Heart left ventricle (tissue), 13 donors: ENCODE measurements around the gene KCTD21.

ENCODE experiments used
- POLR2A ChIP-seq, 2 donors: fragments of 450-650 bp; IDR thresholded peaks; one replicate each; pipeline ENCODE4 v1.6.1; 2017; ENCODE audit warnings: antibody characterized with exemption in 2 of 2, mild to moderate bottlenecking in 2 of 2, moderate library complexity in 2 of 2
- TF ChIP-seq, protein P1 (sequence below), 12 donors: fragments of 200-600 bp; sonication (generic) in 4 of 12; IDR thresholded peaks; one replicate each; pipeline versions ENCODE4 v1.5.0 to v1.8.0; 2018 to 2022; ENCODE audit warnings: antibody characterized with exemption in 12 of 12, mild to moderate bottlenecking in 5 of 12
- donor health status: ischemic (EF 13 %, LVEDD 7.1; RV severe dilation, severe dysfunction).
- donor health status: DM: no; HTN: yes; CAD: no.
- donor health status: DM: no; HTN: no; CAD: no.
- donor health status: ischemic (EF 25% LVEDD 6.9; RV normal size, moderate dysfunction).
- donor health status: ischemic (EF 25% LVEDD 5.7; RV mildly dilated, moderate dysfunction).
- donor health status: ischemic (EF 35%, LVEDD 5.7; RV mildly dilated, moderate dysfunction).
- donor health status: nonischemic (EF 11% LVEDD 7.7; RV severe dilation, severe dysfunction).
- donor health status: DM: yes; HTN: yes; CAD: no.
- donor health status: PGD.
- donor health status: ischemic (EF 29% LVEDD 5.4; RV normal size, mild dysfunction).
- donor health status: nonischemic (EF 23%, LVEDD 6.1; RV moderate dilation, normal function).

DNA sequence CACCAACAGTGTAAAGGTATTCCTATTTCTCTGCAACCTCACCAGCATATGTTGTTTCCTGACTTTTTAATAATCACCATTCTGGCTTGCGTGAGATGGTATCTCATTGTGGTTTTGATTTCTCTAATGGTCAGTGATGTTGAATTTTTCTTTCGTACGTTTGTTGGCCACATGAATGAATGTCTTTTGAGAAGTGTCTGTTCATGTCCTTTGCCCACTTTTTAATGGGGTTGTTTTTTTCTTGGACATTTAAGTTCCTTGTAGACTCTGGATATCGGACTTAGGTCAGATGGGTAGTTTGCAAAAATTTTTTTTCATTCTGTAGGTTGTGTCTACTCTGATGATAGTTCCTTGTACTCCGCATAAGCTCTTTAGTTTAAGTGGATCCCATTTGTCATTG, 23.1 kb upstream of the KCTD21 start:
- no peak for TF ChIP-seq POLR2A (IDR thresholded peaks at IDR 0.05)
- TF ChIP-seq, protein P1, sequence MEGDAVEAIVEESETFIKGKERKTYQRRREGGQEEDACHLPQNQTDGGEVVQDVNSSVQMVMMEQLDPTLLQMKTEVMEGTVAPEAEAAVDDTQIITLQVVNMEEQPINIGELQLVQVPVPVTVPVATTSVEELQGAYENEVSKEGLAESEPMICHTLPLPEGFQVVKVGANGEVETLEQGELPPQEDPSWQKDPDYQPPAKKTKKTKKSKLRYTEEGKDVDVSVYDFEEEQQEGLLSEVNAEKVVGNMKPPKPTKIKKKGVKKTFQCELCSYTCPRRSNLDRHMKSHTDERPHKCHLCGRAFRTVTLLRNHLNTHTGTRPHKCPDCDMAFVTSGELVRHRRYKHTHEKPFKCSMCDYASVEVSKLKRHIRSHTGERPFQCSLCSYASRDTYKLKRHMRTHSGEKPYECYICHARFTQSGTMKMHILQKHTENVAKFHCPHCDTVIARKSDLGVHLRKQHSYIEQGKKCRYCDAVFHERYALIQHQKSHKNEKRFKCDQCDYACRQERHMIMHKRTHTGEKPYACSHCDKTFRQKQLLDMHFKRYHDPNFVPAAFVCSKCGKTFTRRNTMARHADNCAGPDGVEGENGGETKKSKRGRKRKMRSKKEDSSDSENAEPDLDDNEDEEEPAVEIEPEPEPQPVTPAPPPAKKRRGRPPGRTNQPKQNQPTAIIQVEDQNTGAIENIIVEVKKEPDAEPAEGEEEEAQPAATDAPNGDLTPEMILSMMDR (IDR thresholded peaks at IDR 0.05): no peak
